22Rv1 (cell line): ENCODE results near the gene XRCC3.

Experiments
- ZFX ChIP-seq: fragments of 450-650 bp; IDR thresholded peaks from 2 replicates; pipeline ENCODE4 v1.6.1; 2017; ENCODE audit warnings: antibody characterized with exemption, borderline replicate concordance
- TF ChIP-seq, protein P1 (sequence below): fragments of 450-650 bp; IDR thresholded peaks from 2 replicates; pipeline ENCODE4 v1.5.1; 2017; ENCODE audit warnings: mild to moderate bottlenecking

DNA sequence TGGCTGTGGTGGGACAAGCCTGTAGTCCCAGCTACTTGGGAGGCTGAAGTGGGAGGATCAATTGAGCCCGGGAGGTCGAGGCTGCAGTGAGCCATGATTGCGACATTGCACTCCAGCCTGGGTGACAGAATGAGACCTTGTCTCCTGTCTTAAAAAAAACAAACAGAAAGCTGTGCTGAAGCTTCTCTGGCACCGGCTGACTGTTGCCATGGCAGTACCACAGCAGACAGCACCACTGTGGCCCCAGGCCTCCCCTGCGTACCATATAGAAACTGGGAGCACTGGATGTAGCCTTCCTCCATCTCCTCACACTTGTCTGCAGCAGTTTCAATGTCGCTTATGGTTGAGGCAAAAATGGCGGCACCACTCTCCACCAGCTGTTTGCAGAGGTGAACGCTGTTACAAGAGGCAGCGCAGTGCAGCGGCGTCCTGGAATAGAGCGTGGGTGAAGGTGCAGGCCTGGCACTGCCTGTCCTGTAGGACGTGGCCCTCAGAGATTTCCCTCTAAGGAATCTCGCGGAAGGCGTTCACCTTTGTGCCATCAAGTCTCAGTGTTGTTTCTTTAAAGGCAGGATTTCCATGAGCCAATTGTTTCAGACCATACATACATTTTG, 22.3 kb upstream of the XRCC3 start:
- TF ChIP-seq, protein P1, sequence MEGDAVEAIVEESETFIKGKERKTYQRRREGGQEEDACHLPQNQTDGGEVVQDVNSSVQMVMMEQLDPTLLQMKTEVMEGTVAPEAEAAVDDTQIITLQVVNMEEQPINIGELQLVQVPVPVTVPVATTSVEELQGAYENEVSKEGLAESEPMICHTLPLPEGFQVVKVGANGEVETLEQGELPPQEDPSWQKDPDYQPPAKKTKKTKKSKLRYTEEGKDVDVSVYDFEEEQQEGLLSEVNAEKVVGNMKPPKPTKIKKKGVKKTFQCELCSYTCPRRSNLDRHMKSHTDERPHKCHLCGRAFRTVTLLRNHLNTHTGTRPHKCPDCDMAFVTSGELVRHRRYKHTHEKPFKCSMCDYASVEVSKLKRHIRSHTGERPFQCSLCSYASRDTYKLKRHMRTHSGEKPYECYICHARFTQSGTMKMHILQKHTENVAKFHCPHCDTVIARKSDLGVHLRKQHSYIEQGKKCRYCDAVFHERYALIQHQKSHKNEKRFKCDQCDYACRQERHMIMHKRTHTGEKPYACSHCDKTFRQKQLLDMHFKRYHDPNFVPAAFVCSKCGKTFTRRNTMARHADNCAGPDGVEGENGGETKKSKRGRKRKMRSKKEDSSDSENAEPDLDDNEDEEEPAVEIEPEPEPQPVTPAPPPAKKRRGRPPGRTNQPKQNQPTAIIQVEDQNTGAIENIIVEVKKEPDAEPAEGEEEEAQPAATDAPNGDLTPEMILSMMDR: no peak
- no peak for TF ChIP-seq ZFX
